Measurements from ENCODE around the gene AURKAIP1. TPM values are rescaled to one million over a fixed set of nuclear protein-coding genes. Genes with fewer than 3 reads are reported as not detected.

Gene AURKAIP1
- total RNA-seq, 1 donor from 2014 or later, result 258 TPM

DNA sequence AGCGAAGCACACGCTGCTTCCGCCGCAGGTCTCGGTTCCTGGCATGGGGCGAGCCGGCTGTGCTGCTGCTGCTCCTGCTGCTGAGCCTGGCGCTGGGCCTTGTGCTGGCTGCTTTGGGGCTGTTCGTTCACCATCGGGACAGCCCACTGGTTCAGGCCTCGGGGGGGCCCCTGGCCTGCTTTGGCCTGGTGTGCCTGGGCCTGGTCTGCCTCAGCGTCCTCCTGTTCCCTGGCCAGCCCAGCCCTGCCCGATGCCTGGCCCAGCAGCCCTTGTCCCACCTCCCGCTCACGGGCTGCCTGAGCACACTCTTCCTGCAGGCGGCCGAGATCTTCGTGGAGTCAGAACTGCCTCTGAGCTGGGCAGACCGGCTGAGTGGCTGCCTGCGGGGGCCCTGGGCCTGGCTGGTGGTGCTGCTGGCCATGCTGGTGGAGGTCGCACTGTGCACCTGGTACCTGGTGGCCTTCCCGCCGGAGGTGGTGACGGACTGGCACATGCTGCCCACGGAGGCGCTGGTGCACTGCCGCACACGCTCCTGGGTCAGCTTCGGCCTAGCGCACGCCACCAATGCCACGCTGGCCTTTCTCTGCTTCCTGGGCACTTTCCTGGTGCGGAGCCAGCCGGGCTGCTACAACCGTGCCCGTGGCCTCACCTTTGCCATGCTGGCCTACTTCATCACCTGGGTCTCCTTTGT is 41.3 kb downstream of the AURKAIP1 start:
- no peak for TF ChIP-seq CTCF (conservative IDR thresholded peaks at IDR 0.05; ENCODE audit: low read depth, low read length)
- DNase-seq (ENCODE audit: low read depth), result no peak
- no peak overlapping the region for H3K4me3 ChIP-seq (ENCODE audit: low read depth, low read length)

GRCh38 chr1:1332774-1333480 is 42.1 kb downstream of the AURKAIP1 start:
- DNase-seq (ENCODE audit: low read depth), result no peak

GRCh38 chr1:1332031-1332755 is 42.8 kb downstream of the AURKAIP1 start:
- no peak for TF ChIP-seq CTCF (conservative IDR thresholded peaks at IDR 0.05; ENCODE audit: low read depth, low read length)
- no peak for DNase-seq (ENCODE audit: low read depth)
- no peak overlapping the region for H3K4me3 ChIP-seq (ENCODE audit: low read depth, low read length)

More at GRCh38 chr1:1332774-1333480, 42.1 kb downstream of the AURKAIP1 start:
- TF ChIP-seq CTCF (conservative IDR thresholded peaks at IDR 0.05; ENCODE audit: low read depth, low read length), result no peak
- no peak overlapping the region for H3K4me3 ChIP-seq (ENCODE audit: low read depth, low read length)

GRCh38 chr1:1331068-1331965 is 43.7 kb downstream of the AURKAIP1 start, which contains the start of gene TAS1R3:
Gene TAS1R3, plus strand, starts transcription at chr1:1331280. Its CDS starts 66 bp downstream, at chr1:1331346.
- no peak for TF ChIP-seq CTCF (conservative IDR thresholded peaks at IDR 0.05; ENCODE audit: low read depth, low read length)
- H3K4me3 ChIP-seq (ENCODE audit: low read depth, low read length), result no peak within 1 kb of the TSS
- DNase-seq (ENCODE audit: low read depth), result no peak

DNA sequence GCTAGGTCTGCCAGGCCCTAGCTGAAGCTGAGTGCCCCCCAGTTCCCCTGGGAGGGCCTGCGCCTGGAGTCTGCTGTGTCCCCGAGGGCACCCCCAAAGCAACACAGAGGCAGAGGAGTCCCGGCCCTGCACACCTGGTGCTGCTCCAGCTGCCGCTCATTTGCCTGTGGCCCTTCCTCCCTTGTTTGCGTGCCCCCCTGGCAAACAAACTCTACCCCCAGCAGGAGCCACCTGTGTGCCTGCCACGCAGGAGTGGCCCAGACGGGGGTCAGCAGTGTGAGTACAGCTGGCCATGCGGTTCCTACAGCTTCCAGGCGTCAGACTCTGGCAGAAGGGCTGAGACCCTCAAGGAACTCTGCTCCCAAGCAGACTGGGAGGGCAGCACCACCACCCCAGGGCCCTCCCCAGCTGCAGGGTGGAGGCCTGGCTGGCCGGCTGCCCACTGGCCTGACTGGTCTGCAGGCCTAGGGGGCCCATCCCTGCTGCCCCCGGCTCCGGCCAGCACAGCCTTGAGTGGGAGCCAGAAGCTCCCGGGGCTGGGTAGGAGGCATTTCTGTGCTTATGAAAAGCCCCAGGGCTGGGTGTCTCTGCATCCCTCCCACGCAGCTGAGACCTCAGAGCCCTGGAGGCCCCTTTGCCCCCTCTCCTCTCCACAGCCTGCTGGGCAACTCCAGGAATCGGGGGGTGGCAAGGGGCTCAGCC is 44.5 kb downstream of the AURKAIP1 start:
- DNase-seq (ENCODE audit: low read depth), result no peak
- TF ChIP-seq CTCF (conservative IDR thresholded peaks at IDR 0.05; ENCODE audit: low read depth, low read length), result no peak
- H3K4me3 ChIP-seq (ENCODE audit: low read depth, low read length), result no peak overlapping the region

Data from epithelial cell of proximal tubule (primary cell).